ENCODE data around the gene CLEC10A.
"Not testable (repeated sequence)": the region's sequence is repeated elsewhere in the genome, so short reads cannot be mapped to it uniquely, and the experiment has no call there.

- not testable (repeated sequence) for TF ChIP-seq EZH2 (IDR thresholded peaks at IDR 0.05; ENCODE audit: insufficient read depth, low read length); CTCF (IDR thresholded peaks at IDR 0.05; ENCODE audit: insufficient read depth, low read depth, low read length)
Observed at GRCh38 chr17:7046725-7047397, 33.2 kb downstream of the CLEC10A start.
